GM18870 (cell line): ENCODE results near the gene SLC12A4.
"Not testable (repeated sequence)": the region's sequence is repeated elsewhere in the genome, so short reads cannot be mapped to it uniquely, and the experiment has no call there.

Source experiments
- ATAC-seq: cut with Tn5 transposase; IDR thresholded peaks from one replicate; pipeline ENCODE4 v1.9.1; 2021; ENCODE audit warnings: moderate library complexity; ENCODE audit not compliant: unreplicated experiment

SLC12A4 gene

GRCh38 chr16:67942510-67943255, 25.8 kb downstream of the SLC12A4 start:
- ATAC-seq = no peak

- no peak for ATAC-seq
Measured at GRCh38 chr16:67942200-67942509, 26.3 kb downstream of the SLC12A4 start.

GRCh38 chr16:67941469-67942199, 26.8 kb downstream of the SLC12A4 start:
- ATAC-seq = no peak

- ATAC-seq = no peak
Measured at GRCh38 chr16:67940446-67941089, 27.9 kb downstream of the SLC12A4 start.

- no peak for ATAC-seq
Measured at GRCh38 chr16:67939507-67940445, 28.7 kb downstream of the SLC12A4 start.

- not testable (repeated sequence) for ATAC-seq
Measured at GRCh38 chr16:67937713-67938112, 30.7 kb downstream of the SLC12A4 start.

- ATAC-seq = peak; percentile 44
Measured at GRCh38 chr16:67936880-67937605, 31.4 kb downstream of the SLC12A4 start.

- ATAC-seq = no peak
Measured at GRCh38 chr16:67936124-67936879, 32.1 kb downstream of the SLC12A4 start, which contains the start of gene PSMB10. Gene PSMB10, minus strand, starts transcription at chr16:67936850. Its CDS starts 101 bp downstream, at chr16:67936749.

GRCh38 chr16:67935402-67936123, 32.9 kb downstream of the SLC12A4 start:
- ATAC-seq = peak; percentile 89

- ATAC-seq = no peak
Measured at GRCh38 chr16:67935101-67935401, 33.4 kb downstream of the SLC12A4 start.

- no peak for ATAC-seq
Measured at GRCh38 chr16:67934306-67935100, 33.9 kb downstream of the SLC12A4 start.

GRCh38 chr16:67933805-67934204, 34.6 kb downstream of the SLC12A4 start:
- ATAC-seq = no peak

GRCh38 chr16:67932462-67932840, 36.0 kb downstream of the SLC12A4 start:
- no peak for ATAC-seq

GRCh38 chr16:67931712-67932461, 36.5 kb downstream of the SLC12A4 start, which contains the start of gene CTRL:
Gene CTRL, minus strand, starts transcription at chr16:67931862. Its CDS starts 10 bp downstream, at chr16:67931852.
- no peak for ATAC-seq

- no peak for ATAC-seq
Measured at GRCh38 chr16:67930678-67931211, 37.7 kb downstream of the SLC12A4 start.

- no peak for ATAC-seq
Measured at GRCh38 chr16:67930191-67930590, 38.2 kb downstream of the SLC12A4 start.
